Sigmoid colon (tissue), 4 donors: Measurements from ENCODE around the gene FAM241A.

Experiments
- CTCF ChIP-seq, 4 experiments: fragments of 450-650 bp in 3 of 4; fragments of 200-600 bp in 1 of 4; IDR thresholded peaks; one replicate each; pipeline ENCODE4 v1.5.1; 2016 to 2019; ENCODE audit warnings: antibody characterized with exemption in 4 of 4, mild to moderate bottlenecking in 3 of 4, moderate library complexity in 2 of 4
- POLR2AphosphoS5 ChIP-seq, 4 donors: sonication (generic); formaldehyde crosslinking; IDR thresholded peaks; one replicate each; pipeline ENCODE4 v1.6.1; 2017; ENCODE audit warnings: antibody characterized with exemption in 4 of 4

DNA sequence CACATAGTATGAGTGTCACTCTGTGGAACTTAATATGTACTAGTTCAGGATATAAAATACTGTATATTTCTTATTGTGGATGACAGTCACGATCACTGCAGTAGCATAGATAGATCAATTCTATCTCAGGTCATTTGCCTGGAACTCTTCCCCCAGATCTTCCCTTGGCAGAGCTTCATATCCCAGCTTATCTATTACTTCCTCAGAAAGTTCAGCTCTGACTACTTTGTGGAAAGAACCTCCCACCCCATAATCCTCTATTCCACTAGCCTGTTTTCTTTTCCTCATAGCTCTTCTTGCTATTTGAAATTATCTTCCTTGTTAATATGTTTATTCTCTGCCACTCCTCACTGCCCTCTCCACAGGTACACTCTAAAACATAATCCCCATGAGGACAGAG is 10.9 kb downstream of the FAM241A start:
- TF ChIP-seq POLR2AphosphoS5 (IDR thresholded peaks at IDR 0.05) (no peak), CTCF (IDR thresholded peaks at IDR 0.05) (no peak)
